ENCODE data around the gene SYVN1.

The SYVN1 gene

GRCh38 chr11:65096926-65097325, 37.4 kb downstream of the SYVN1 start:
- peak overlapping the region; percentile 94 for H3K27ac Mint-ChIP-seq
- H3K9me3 Mint-ChIP-seq, result no peaks in the 10 kb centered on the region
- peaks cover 5% of the 10 kb centered on the region for H3K4me1 Mint-ChIP-seq
- H3K36me3 Mint-ChIP-seq, result peaks cover 56% of the 10 kb centered on the region
- ATAC-seq (no peak), DNase-seq (ENCODE audit: low spot score in 2 of 2) (no peak)
- peak overlapping the region; percentile 70 for H3K4me3 Mint-ChIP-seq

DNA sequence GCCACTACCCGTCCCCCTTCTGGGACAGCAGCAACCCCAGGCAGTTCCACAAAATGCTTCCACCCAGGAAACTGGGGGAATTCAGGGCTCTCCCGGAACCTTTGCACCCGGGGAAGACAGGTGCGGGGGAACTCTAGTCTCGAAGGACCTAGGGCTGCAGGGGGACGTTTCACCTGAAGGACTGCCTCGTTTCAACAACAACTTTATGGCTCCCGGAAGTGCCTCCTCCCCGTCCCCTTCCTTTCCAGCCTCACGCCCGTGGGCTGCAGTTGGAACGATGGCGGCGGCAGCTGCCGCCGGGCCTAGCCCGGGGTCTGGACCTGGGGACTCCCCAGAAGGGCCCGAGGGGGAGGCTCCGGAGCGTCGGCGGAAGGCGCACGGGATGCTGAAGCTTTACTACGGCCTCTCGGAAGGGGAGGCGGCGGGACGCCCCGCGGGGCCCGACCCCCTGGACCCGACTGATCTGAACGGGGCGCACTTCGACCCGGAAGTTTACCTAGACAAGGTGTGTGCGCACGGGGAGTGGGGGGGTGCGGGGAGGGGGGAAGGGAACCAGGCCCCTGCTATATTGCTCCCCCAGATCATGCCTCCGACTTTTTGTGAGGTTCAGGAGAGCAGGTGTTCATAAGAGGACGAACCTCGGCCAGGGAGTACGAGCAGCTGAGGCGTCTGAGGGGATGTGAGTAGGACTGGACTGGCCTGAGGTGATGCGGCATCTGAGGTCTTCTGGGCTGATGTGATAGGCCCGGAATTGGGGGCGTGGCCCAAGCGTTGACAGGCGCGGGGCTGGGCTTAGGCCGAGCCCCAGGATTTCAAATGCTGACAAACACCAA, 38.1 kb downstream of the SYVN1 start, which contains the start of gene VPS51:
VPS51 (plus strand) TSS at position 241 of the 833 bp plus-strand sequence; CDS start at position 278, 37 bp downstream.
- Mint-ChIP-seq H3K27ac (peak within 1 kb of the TSS; percentile 94), H3K4me3 (peak within 1 kb of the TSS; percentile 70), H3K4me1 (peaks cover 5% of the 10 kb centered on the region), H3K36me3 (peaks cover 49% of the 10 kb centered on the region), H3K9me3 (no peaks in the 10 kb centered on the region)
- ATAC-seq, result peak; percentile 98
- DNase-seq (ENCODE audit: low spot score in 2 of 2), result peak; percentile 74 to 92

DNA sequence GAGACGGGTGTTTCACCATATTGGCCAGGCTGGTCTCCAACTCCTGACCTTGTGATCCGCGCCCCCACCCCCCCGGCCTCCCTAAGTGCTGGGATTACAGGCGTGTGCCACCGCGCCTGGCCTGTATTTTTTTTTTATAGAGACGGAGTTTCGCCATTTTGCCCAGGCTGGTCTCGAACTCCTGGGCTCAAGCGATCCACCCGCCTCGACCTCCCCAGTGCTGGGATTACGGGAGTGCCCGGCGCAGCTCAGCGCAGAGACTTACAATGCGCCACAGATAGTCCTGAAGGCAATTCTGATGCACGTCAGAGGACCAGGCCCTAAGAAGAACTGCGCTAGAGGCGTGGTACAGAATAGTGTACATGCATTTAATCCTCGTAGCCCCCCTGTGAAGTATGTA, 38.9 kb downstream of the SYVN1 start:
- H3K36me3 Mint-ChIP-seq, result peaks cover 43% of the 10 kb centered on the region
- H3K9me3 Mint-ChIP-seq, result no peaks in the 10 kb centered on the region
- H3K27ac Mint-ChIP-seq, result peak overlapping the region; percentile 94
- no peak for ATAC-seq
- peaks cover 5% of the 10 kb centered on the region for H3K4me1 Mint-ChIP-seq
- DNase-seq (ENCODE audit: low spot score in 2 of 2), result no peak
- H3K4me3 Mint-ChIP-seq, result peak overlapping the region; percentile 70

- H3K4me1 Mint-ChIP-seq, result peaks cover 4% of the 10 kb centered on the region
- H3K9me3 Mint-ChIP-seq, result no peaks in the 10 kb centered on the region
- H3K4me3 Mint-ChIP-seq, result no peak overlapping the region
- H3K27ac Mint-ChIP-seq, result no peak overlapping the region
- peaks cover 40% of the 10 kb centered on the region for H3K36me3 Mint-ChIP-seq
- DNase-seq (ENCODE audit: low spot score in 2 of 2) (no peak), ATAC-seq (no peak)
Measured at GRCh38 chr11:65090628-65091027, 43.7 kb downstream of the SYVN1 start.

DNA sequence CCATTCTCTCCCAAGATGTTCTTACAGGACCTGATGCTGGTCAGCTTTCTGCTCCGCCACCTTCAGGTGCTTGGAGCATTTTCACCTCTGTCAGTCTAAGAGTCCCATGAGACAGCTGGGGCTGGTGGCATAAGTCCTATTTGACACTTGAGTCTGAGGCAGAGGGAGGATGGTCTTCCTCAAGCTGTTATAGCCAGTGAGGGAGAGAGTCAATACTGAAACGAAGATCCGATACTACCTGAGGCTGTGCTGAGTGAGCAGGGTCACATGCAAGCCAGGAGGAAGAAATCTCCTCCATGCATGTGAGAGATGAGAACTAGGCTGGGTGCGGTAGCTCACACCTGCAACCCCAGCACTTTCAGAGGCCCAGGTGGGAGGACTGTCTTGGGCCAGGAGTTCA, 44.7 kb downstream of the SYVN1 start:
- H3K4me1 Mint-ChIP-seq, result peaks cover 12% of the 10 kb centered on the region
- no peak overlapping the region for H3K4me3 Mint-ChIP-seq
- ATAC-seq, result no peak

GRCh38 chr11:65087827-65088226, 46.5 kb downstream of the SYVN1 start:
- Mint-ChIP-seq H3K4me1 (peaks cover 30% of the 10 kb centered on the region), H3K9me3 (no peaks in the 10 kb centered on the region), H3K27ac (peak overlapping the region; percentile 23), H3K36me3 (peaks cover 67% of the 10 kb centered on the region), H3K4me3 (no peak overlapping the region)
- DNase-seq (ENCODE audit: low spot score in 2 of 2) (no peak), ATAC-seq (no peak)

More for the DNA sequence above, 44.7 kb downstream of the SYVN1 start:
- H3K27ac Mint-ChIP-seq, result peak overlapping the region; percentile 23
- peaks cover 49% of the 10 kb centered on the region for H3K36me3 Mint-ChIP-seq
- H3K9me3 Mint-ChIP-seq, result no peaks in the 10 kb centered on the region
- no peak for DNase-seq (ENCODE audit: low spot score in 2 of 2)

DNA sequence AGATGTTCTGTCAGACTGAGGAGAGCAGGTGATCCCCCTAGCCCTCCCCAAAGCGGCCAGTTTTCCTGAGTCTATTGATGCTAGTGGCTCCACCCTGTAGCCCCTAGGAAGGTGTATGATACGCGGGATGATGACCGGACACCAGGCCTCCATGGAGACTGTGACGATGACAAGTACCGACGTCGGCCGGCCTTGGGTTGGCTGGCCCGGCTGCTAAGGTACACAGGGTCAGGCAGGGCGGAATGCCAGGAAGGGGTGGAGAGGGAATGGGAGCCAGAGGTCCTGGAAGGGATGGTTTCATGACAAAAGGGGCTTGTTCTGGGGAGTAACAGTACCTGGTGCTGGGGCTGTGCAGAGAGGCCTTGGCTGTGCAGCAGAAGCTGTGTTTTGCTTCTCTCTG, 47.1 kb downstream of the SYVN1 start:
- Mint-ChIP-seq H3K4me3 (no peak overlapping the region), H3K9me3 (no peaks in the 10 kb centered on the region), H3K4me1 (peaks cover 33% of the 10 kb centered on the region), H3K36me3 (peaks cover 73% of the 10 kb centered on the region), H3K27ac (peak overlapping the region; percentile 52)
- ATAC-seq (no peak), DNase-seq (ENCODE audit: low spot score in 2 of 2) (no peak)

GRCh38 chr11:65086809-65087208, 47.5 kb downstream of the SYVN1 start:
- peaks cover 33% of the 10 kb centered on the region for H3K4me1 Mint-ChIP-seq
- H3K36me3 Mint-ChIP-seq, result peaks cover 77% of the 10 kb centered on the region
- no peaks in the 10 kb centered on the region for H3K9me3 Mint-ChIP-seq
- no peak overlapping the region for H3K4me3 Mint-ChIP-seq
- ATAC-seq (no peak), DNase-seq (ENCODE audit: low spot score in 2 of 2) (no peak)
- peak overlapping the region; percentile 52 for H3K27ac Mint-ChIP-seq

DNA sequence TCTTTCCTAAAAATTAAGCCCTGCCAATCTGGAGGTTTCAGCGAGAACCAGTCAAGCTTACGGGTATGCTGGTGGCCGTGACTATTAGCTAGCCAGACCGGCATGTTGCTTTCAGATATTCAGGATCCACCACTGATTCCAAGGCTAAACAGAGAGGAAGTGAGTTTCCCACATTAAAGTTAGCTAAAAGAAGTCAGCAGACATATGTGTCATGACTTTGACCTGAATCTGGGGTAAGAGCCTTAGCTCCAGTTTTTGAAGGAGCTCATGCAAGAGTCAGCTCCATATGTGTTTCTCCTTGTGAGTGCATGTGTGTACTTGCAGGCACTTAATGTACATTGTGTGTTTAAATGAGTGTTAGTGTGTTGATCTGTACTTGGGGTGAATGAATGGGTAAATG, 48.9 kb downstream of the SYVN1 start:
- H3K4me1 Mint-ChIP-seq, result peaks cover 41% of the 10 kb centered on the region
- H3K9me3 Mint-ChIP-seq, result no peaks in the 10 kb centered on the region
- H3K27ac Mint-ChIP-seq, result peak overlapping the region; percentile 99
- DNase-seq (ENCODE audit: low spot score in 2 of 2) (no peak), ATAC-seq (no peak)
- H3K36me3 Mint-ChIP-seq, result peaks cover 89% of the 10 kb centered on the region
- H3K4me3 Mint-ChIP-seq, result peak overlapping the region; percentile 99

DNA sequence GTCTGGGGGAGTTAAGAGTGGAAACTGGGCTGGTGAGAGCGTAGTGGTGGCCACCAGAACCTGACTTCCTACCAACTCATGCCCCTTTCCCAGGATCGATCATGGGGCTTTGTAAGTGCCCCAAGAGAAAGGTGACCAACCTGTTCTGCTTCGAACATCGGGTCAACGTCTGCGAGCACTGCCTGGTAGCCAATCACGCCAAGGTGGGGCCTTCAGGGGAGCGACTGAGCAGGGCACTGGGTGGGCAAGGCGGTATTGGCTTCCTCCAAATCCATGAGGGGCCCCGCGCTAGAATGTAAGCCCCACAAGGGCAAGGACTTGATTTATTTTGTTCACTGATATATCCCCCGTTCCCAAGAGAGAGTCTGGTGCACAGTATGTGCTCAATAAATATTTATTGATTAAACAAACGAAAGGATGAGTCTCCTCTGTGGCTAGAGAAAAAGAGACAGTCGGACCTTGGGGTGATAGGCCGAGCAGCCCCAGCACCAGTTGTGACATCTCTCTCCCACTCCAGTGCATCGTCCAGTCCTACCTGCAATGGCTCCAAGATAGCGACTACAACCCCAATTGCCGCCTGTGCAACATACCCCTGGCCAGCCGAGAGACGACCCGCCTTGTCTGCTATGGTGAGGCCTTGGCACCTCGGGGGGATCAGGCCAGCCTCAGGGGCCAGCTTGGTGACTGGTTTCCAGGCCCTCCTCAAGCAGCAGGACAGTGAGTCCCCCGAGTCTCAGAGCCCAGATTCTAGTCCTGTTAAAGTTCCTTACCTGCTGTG, 49.5 kb downstream of the SYVN1 start:
- ATAC-seq (peak; percentile 9), DNase-seq (ENCODE audit: low spot score in 2 of 2) (no peak)
- Mint-ChIP-seq H3K36me3 (peaks cover 91% of the 10 kb centered on the region), H3K27ac (peak overlapping the region; percentile 99), H3K9me3 (no peaks in the 10 kb centered on the region), H3K4me3 (peak overlapping the region; percentile 99), H3K4me1 (peaks cover 44% of the 10 kb centered on the region)

DNA sequence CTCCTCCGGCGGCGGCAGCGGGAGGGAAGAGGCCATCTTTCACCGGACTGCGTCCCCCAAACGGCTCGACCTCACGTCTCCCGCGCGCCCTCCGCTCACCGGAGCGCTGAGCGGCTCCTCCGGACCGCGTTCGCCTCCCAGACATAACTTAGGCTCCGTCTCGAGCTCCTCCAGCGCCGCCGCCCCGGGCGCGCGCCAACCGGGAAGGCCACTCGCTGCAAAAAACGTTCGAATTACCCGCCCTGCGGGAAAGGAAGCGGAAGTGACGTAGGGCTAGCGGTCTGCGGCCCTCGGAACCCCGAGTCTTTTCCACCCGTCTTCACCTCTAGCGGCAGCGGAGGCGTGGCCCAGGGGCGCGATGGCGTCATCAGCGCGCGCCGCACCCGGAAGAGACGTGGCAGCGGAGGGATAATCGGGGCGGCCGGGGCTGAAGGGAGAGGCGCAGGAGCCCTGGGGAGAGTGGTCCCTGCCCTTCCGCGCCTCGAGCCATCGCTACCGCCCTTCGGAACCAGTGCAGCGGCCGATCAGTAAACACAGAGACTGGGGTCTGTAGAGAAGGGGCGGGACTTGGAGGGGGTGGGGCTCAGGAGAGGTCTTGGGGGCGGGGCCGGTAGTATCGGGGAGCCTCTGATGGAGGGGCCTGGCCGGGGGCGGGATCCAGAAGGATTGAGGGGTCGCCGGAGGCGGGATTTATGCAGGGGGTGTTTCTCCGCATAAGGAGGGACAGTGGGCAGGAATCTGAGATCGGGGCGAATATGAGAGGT, 50.3 kb downstream of the SYVN1 start, which contains the start of the genes CDCA5 and ZFPL1:
CDCA5 (minus strand) TSS at position 207 of the 764 bp plus-strand sequence; CDS start at position 145, 62 bp downstream.
ZFPL1 (plus strand) TSS at position 389 of the 764 bp plus-strand sequence. CDS start 477 bp downstream, outside the sequence.
- ATAC-seq (peak; percentile 93), DNase-seq (ENCODE audit: low spot score in 2 of 2) (peak; percentile 98 to 99)
- Mint-ChIP-seq H3K27ac (peak within 1 kb of the TSS; percentile 99), H3K4me3 (peak within 1 kb of the TSS; percentile 99), H3K9me3 (no peaks in the 10 kb centered on the region), H3K4me1 (peaks cover 46% of the 10 kb centered on the region), H3K36me3 (peaks cover 95% of the 10 kb centered on the region)

DNA sequence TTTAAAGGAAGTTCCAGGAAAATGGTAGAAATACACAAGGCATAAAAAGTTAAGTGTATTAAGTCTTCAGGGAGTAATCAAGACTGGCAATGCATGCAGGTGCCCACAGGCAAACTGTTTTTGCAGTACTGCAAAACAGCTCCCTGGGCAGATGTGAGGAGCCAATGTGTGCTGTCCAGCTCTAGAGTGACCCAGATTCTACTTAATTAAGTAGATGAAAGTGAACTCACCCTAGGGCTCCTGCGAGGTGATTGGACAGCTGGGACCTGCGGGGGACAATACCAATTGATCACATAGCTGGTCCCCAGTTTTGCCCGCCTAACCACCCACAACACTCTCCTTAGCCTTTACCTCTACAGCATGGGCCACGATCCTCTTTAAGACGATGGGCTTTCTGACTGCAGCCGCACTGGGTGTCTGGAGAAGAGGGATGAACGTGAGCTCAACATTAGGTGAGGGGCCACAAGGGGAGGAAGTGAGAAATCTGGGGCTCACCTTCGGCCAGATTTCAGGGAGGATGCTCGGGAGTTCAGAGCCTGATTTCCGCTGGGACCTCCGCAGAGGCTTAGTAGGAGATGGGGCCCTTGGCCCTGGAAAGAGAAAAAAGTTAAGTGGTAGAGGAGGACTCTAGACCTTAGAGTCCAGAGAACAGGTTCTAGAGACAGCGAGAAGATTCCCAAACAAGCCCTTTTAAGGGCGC, 51.0 kb downstream of the SYVN1 start:
- peaks cover 53% of the 10 kb centered on the region for H3K4me1 Mint-ChIP-seq
- no peak for DNase-seq (ENCODE audit: low spot score in 2 of 2)
- peaks cover 96% of the 10 kb centered on the region for H3K36me3 Mint-ChIP-seq
- ATAC-seq, result peak; percentile 8
- H3K9me3 Mint-ChIP-seq, result no peaks in the 10 kb centered on the region
- H3K27ac Mint-ChIP-seq, result peak overlapping the region; percentile 99
- peak overlapping the region; percentile 99 for H3K4me3 Mint-ChIP-seq

- Mint-ChIP-seq H3K27ac (peak overlapping the region; percentile 74), H3K36me3 (peaks cover 84% of the 10 kb centered on the region), H3K4me3 (no peak overlapping the region), H3K9me3 (no peaks in the 10 kb centered on the region), H3K4me1 (peaks cover 42% of the 10 kb centered on the region)
- no peak for ATAC-seq
- DNase-seq (ENCODE audit: low spot score in 2 of 2), result no peak
Measured at GRCh38 chr11:65078786-65079342, 55.5 kb downstream of the SYVN1 start.

- ATAC-seq (peak; percentile 85), DNase-seq (ENCODE audit: low spot score in 2 of 2) (peak; percentile 43 to 81)
- peaks cover 35% of the 10 kb centered on the region for H3K4me1 Mint-ChIP-seq
- no peak overlapping the region for H3K4me3 Mint-ChIP-seq
- H3K36me3 Mint-ChIP-seq, result peaks cover 77% of the 10 kb centered on the region
- H3K9me3 Mint-ChIP-seq, result no peaks in the 10 kb centered on the region
- peak overlapping the region; percentile 74 for H3K27ac Mint-ChIP-seq
Measured at GRCh38 chr11:65078151-65078550, 56.2 kb downstream of the SYVN1 start.
